ENCODE data around the gene GMPR. TPM values are rescaled to one million over a fixed set of nuclear protein-coding genes. Genes with fewer than 3 reads are reported as not detected.

Gene GMPR
- total RNA-seq, 3 donors from 2014 or later, result 2.0 to 9.2 (median 3.9) TPM

DNA sequence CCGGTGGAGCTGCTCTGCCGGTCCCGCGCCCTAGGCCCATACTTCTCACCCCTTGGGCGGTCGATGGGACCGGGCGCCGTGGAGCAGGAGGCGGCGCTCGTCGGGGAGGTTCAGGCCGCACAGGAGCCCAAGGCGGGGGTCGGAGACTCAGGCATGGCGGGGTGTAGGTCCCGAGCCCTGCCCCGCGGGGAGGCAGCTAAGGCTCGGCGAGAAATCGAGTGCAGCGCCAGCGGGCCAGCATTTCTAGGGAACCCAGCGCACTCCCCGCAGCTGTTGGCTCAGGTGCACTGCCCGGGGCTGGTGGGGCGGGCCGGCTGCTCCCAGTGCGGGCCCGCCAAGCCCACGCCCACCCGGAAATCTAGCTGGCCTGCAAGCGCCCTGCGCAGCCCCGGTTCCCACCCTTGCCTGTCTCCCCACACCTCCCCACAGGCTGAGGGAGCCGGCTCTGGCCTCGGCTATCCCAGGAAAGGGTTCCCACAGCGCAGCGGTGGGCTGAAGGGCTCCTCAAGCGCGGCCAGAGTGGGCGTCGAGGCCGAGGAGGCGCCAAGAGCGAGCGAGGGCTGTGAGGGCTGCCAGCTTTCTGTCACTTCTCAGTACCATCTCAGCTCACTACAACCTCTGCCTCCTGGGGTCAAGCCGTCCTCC lies 40.2 kb upstream of the GMPR start:
- intact Hi-C loops (cut with DNase I, micrococcal nuclease), result no loop called here
- H3K4me3 ChIP-seq, result no peak overlapping the region
- TF ChIP-seq, protein P1, sequence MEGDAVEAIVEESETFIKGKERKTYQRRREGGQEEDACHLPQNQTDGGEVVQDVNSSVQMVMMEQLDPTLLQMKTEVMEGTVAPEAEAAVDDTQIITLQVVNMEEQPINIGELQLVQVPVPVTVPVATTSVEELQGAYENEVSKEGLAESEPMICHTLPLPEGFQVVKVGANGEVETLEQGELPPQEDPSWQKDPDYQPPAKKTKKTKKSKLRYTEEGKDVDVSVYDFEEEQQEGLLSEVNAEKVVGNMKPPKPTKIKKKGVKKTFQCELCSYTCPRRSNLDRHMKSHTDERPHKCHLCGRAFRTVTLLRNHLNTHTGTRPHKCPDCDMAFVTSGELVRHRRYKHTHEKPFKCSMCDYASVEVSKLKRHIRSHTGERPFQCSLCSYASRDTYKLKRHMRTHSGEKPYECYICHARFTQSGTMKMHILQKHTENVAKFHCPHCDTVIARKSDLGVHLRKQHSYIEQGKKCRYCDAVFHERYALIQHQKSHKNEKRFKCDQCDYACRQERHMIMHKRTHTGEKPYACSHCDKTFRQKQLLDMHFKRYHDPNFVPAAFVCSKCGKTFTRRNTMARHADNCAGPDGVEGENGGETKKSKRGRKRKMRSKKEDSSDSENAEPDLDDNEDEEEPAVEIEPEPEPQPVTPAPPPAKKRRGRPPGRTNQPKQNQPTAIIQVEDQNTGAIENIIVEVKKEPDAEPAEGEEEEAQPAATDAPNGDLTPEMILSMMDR (IDR thresholded peaks at IDR 0.05), result no peak
- H3K4me1 ChIP-seq (ENCODE audit: low read depth), result no peaks in the 10 kb centered on the region
- no peaks in the 10 kb centered on the region for H3K9me3 ChIP-seq
- no peak for DNase-seq
- ATAC-seq, result no peak
- no peaks in the 10 kb centered on the region for H3K36me3 ChIP-seq (ENCODE audit: low read depth)

DNA sequence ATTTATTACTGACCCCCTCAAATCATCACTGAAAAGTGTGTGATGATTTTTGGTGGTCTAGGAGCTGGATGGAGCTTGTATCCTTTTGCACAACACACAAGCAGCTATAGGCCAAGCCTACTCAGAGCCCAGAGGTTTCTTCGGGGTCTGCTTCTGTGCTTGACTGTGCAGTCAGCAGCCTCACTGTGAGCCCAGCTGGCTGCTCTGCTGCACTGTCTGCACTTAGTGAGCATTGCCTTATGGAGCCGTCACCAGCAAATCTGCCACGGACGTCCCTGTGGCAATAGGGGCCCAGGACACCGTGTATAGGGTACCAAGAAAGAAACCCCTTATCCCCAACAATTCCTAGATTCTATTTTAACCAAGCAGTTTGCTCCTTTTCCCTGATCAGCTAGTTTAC lies 38.6 kb upstream of the GMPR start:
- Histone ChIP-seq H3K36me3 (ENCODE audit: low read depth) (no peaks in the 10 kb centered on the region), H3K4me3 (no peak overlapping the region), H3K9me3 (no peaks in the 10 kb centered on the region), H3K4me1 (ENCODE audit: low read depth) (no peaks in the 10 kb centered on the region)
- no peak for DNase-seq
- intact Hi-C loops (cut with DNase I, micrococcal nuclease), result no loop called here
- ATAC-seq, result peak; percentile 17
- TF ChIP-seq, protein P1 (IDR thresholded peaks at IDR 0.05), result no peak

DNA sequence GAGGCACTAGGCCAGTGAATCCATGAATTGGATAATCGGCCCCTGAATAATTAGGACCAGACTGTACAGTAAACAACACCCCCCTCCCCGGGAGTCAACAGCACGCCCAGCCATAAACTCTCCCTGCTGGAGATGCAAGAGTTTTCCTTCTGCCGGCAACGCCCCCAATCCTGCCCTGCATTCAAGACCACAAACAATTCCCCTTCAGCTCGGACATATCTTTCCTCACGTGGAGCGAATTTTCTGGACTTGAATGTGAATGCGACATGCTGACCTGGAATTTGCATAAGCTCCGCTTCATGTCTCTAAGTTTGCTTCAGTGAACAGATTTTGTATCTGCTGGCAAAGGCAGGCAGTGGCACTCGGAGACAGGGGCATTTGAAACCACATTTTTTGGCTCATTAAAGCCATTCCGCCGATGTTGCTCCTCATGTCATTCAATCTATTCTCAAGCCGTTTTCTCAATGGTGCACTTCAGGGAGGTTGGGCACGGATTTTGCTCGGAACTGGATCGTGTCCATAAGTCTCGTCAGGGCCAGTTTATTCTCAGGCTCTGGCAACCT lies 38.0 kb upstream of the GMPR start:
- Histone ChIP-seq H3K4me3 (no peak overlapping the region), H3K36me3 (ENCODE audit: low read depth) (no peaks in the 10 kb centered on the region), H3K9me3 (no peaks in the 10 kb centered on the region), H3K4me1 (ENCODE audit: low read depth) (peaks cover under 1% of the 10 kb centered on the region)
- ATAC-seq, result peak; percentile 77
- TF ChIP-seq, protein P1 (IDR thresholded peaks at IDR 0.05), result no peak
- intact Hi-C loops (cut with DNase I, micrococcal nuclease), result no loop called here
- DNase-seq, result peak in 1 of 3 donors; percentile 44

DNA sequence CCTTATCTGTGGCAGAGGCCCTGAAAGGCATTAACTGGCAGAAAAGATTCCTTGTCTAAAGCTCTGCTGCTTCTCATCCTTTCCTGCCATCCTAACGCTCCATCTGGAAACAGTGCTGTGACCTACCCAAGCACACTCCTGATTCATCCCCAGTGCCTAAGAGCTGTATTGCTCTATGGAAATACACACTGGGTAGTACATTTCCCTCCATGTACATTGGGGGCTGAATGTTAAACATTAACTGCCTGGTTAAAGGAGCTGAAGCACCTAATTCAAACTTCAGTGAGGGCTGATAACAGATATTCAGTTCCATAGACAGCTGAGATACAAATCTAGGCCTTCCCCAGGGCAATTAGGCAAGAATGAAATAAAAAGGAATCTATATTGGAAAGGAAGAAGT lies 36.7 kb upstream of the GMPR start:
- Histone ChIP-seq H3K36me3 (ENCODE audit: low read depth) (no peaks in the 10 kb centered on the region), H3K4me1 (ENCODE audit: low read depth) (peaks cover 4% of the 10 kb centered on the region), H3K9me3 (no peaks in the 10 kb centered on the region), H3K4me3 (no peak overlapping the region)
- TF ChIP-seq, protein P1 (IDR thresholded peaks at IDR 0.05), result no peak
- ATAC-seq, result no peak
- intact Hi-C loops (cut with DNase I, micrococcal nuclease), result no loop called here
- DNase-seq, result no peak

DNA sequence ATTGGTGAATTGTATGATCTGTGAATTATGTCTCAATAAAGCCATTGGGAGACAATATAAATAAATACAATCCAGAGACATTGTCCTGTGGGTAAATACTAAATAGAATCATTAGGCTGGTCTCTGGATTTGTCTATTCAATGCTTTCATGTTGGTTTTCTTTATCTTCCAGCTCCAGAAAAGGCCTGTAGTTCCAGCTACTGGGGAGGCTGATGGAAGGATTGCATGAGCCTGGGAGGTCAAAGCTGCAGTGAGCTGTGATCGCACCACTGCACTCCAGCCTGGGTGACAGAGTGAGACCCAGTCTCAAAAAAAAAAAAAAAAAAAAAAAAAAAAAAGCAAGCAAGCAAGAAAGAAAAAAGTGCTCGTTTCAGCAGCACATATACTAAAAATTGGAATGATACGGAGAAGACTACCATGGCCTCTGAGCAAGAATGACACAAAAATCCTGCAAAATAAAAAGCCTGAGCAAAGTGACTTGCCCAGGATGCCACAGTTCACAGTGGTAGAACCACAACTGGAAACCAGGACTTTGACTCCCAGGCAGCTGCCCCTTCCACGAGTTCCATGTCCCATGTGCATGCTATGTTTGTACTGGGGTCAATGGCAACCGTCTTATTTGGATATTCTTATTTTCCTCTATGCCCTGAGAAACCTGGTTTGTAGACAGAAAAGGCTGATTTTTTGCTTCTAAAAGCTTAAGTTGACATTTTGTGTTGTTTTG lies 33.6 kb upstream of the GMPR start:
- TF ChIP-seq, protein P1 (IDR thresholded peaks at IDR 0.05), result no peak
- ATAC-seq, result no peak
- Histone ChIP-seq H3K4me3 (no peak overlapping the region), H3K9me3 (no peaks in the 10 kb centered on the region), H3K4me1 (ENCODE audit: low read depth) (peaks cover 8% of the 10 kb centered on the region), H3K36me3 (ENCODE audit: low read depth) (no peaks in the 10 kb centered on the region)
- intact Hi-C loops (cut with DNase I, micrococcal nuclease), result no loop called here
- DNase-seq, result no peak
